Hematopoietic multipotent progenitor cell treated with erythropoietin and hydrocortisone succinate and interleukin-3 and kit ligand, for 6 days (in vitro differentiated cells): ENCODE results near the gene MMAA.
A peak's percentile ranks its signal among the peaks of the same experiment; 100 is the strongest.
"Not testable (repeated sequence)": the region's sequence is repeated elsewhere in the genome, so short reads cannot be mapped to it uniquely, and the experiment has no call there.

Experiments
- DNase-seq: peaks from one replicate; pipeline ENCODE4 v3.0.0-alpha.2; 2015

The MMAA gene

DNA sequence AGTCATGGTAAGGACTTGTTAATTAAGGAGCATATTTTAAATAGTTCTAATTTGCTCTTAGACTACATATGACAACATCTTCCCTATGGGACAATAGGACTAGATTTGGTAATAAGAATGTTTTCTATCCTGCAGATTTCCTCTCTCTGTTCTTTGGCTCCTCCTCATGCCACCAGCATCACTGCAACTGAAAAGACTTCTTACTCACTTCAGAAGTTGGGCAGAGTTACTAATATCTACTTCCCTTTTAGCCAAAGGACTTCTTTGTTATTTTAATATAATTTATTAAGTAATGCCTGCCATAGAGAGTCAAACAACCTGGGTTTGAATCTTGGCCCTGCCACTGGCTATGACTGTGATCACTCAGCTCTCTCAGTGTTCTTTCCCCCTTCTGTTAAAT lies 16.4 kb downstream of the MMAA start:
- no peak for DNase-seq

DNA sequence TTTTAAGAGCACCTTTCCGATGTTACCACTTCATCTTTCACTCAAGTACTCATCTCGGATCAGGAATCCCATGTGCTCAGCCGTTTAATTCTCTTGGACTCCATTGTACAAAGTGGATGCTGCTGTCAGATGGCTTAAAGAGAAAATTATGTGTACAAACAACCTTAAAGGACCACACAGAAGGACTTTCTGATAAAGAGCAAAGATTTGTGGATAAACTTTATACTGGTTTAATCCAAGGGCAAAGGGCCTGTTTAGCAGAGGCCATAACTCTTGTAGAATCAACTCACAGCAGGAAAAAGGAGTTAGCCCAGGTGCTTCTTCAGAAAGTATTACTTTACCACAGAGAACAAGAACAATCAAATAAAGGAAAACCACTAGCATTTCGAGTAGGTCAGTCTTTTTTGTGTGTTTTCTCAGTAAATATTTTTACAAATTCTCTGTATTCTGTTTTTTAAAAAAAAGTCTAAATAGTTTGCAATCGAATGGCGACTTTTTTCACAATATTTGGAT lies 20.1 kb downstream of the MMAA start:
- DNase-seq, result no peak

DNA sequence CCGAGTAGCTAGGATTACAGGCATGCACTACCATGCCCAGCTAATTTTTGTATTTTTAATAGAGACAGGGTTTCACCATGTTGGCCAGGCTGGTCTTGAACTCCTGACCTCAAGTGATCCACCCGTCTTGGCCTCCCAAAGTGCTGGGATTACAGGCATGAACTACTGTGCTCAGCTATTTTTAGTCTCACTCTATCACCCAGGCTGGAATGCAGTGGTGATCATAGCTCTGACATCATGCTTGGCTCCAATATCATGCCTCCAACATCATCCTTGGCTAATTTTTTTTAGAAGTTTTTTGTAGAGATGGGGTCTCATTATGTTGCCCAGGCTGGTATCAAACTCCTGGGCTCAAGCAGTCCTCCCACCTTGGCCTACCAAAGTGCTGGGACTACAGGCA lies 21.1 kb downstream of the MMAA start:
- not testable (repeated sequence) for DNase-seq

DNA sequence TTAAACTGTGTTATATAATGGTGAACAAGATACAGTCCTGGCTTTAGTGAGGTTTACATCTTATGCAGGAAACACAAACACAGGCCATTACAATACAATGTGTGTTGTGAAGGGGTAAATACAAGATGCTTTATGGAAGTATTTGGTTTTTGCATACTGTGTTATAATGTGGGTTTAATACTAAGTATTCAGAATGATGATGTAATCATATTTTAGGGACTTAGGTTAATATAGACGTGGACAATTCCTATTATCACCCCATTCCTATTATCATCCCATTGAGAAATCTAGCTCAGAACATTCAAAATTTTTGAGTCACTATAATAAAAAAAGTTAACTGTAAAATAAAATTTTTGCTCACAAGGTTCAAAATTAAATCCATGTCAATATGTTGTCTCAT lies 24.1 kb downstream of the MMAA start:
- no peak for DNase-seq

DNA sequence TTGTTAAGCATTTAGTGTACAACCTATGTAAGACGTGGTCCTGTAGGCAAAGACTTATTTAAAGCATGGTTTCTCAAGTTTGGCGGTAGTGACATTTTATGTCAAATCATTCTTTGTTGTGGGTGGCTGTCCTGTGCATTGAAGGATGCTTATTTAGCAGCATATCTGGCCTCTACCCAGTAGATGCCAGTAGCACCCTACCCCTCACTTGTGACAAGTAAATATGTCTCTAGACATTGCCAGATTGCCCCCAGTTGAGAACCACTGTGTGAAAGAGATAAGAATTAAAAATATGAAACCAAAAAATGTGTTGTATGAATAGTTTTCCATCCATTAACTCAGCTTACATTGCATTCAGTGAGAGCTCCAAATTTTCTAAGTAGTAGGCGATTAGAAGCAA lies 25.5 kb downstream of the MMAA start:
- peak; percentile 49 for DNase-seq

DNA sequence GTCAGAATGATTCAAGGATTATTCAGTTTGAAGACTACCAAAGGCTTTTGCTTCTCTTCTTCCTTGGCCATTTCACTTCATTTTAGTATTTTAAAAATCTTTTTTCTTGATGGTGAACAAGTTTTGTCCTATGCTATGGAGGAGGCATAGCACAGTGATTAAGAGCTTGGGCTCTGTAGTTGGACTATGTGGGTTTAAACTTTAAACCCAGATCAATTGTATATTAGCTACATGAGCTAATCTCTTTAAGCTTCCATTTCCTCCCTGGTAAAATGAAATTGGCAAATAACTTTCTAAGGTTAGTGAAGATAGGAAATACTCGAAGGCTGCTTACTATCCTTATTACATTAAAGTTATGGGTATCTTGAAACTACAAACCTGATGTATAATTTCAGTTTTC lies 37.0 kb downstream of the MMAA start:
- no peak for DNase-seq

DNA sequence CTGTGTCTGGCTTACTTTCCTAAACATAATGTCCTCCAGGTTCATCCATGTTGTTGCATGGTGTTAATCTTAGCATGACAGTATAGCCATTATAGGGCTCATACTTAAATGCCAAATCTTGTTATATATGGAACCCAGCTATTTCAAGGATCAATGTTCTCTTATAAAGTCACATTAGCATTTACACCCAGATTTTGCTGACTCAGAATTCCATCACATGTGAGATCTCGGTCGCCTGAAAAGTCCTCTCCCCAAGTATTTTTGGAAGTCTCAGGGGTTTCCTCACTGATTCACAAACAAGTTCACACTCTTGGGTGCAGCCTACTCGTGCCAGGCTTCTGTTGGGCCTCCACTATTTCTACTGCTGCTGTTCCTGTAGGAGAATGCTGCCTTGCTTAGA lies 40.9 kb downstream of the MMAA start:
- no peak for DNase-seq

DNA sequence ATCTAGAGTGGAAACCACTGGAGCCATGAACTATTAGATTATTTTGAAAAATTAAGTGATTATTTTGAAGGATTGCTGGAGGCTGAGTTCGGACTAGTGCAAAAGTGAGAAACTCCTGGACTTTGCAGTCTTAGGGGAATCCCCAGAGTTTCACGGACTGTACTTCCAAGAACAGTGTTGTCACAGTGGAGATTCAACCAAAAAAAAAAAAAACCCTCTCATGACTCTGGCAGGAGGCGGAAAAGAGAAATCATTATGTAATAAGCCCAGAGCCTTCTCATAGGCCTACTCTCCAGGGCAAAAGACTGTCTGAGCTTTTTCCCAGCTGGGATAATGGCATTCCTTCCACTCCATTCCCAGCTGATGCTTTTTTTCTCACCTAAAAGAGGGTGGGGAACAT lies 44.0 kb downstream of the MMAA start:
- DNase-seq, result no peak

DNA sequence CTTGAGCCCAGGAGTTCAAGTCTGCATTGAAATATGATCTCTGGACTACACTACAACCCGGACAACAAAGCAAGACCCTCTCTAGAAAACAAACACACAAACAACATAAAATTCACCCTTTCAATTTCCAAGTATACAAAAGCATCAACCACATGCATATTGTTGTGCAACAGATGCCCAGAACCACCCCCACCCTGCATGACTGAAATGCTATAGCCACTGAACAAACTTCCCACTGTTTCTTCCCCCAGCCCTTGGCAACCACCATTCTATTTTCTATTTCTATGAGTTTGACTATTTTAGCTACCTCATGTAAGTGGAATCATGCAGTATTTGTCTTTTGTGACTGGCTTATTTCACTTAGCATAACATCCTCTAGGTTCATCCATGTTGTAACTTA lies 46.6 kb downstream of the MMAA start:
- DNase-seq, result no peak

DNA sequence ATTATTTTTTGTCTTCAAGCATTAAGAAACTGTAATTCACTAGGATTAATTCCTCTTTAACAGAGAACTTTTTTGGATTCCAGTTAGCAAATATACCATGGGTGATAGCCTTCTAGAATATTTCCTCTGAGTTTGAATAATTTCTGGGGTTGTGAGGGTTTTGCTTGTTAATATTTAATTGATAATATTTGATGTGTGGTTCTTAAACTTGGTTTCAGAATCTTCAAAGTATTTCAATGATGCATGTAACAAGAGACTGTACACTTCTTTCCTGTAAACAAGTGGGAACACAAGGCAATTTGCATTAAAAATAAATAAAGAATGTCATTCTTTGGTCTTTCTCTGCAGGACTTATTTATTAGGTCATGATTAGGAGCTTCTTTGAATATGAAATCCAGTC lies 51.2 kb downstream of the MMAA start:
- no peak for DNase-seq

DNA sequence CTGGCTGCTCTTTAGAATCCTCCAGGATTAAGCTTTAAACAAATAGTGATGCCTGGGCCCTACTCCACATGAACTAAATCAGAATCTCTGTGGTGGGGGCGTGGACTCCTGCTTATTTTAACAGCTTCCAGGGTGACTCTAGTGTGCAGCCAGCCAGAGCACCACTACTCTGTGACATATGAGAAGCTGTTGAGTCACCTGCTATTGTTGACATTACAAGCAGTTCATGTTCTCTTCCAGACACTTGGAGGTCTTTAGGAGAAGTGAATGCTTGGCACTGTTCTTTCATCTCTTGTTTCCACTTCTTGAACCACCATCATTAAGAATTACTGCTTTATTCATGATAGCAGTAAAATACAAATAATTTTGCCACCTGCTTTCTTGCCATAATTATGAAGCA lies 60.3 kb downstream of the MMAA start:
- DNase-seq, result no peak

DNA sequence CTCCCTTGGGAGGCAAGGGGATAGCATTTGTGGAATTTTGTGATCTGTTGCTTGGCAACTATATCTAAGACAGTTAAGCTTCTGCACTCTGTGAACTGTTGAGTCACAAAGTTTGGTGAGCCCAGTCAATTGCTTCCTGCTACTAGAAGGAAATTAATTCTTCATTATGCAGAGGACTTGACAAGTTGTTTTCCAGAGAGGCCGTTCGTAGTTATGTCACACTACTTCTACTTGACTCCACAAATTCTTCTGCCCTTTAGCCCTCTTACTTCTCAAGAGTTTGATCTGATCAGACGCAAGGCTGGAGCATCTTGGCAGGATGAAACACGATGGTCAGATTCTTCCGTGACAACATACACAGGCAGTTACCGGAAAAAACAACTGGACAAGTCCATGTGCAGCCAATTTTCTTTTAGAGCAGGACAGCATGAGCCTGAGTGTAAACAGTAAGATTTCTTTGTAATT lies 60.8 kb downstream of the MMAA start, which contains the start of gene C4orf51:
TSS of gene C4orf51 (plus strand) at position 156 of the 465 bp plus-strand sequence. CDS start at position 214, 58 bp downstream.
- no peak for DNase-seq

DNA sequence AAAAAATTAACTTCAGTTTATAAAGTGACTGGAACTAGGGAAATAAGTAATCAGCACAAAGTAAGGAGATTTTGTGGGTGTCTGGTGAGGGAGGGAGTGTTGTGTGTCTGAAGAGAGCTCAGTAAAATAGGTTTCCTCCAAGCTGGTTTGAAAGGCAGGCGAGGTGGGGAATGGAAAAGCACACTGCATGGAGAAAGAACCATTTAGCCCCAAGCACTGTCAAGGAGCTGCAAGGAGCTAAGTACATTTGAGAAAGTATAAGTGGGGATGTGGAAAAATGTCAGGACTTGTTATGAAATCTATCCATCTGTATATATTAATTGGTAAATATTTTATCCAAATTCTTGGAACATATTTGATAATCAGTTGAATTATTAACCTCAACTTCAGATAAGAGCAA lies 61.7 kb downstream of the MMAA start:
- no peak for DNase-seq

DNA sequence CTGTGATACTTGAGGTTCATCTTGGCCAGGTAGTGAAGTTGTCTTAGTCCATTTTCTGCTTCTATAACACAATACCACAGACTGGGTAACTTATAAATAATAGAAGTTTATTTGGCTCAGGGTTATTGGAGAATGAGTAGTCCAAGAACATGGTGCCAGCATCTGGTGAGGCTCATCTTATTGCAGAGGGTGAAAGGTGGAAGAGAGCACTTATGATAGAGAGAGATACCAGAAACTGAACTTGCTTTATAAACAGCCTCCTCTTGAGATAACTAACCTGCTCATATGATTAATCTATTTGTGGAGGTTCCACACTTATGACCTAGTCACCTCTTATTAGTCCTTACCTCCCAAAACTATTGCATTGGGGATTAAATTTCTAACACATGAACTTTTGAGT lies 62.3 kb downstream of the MMAA start:
- DNase-seq, result no peak

DNA sequence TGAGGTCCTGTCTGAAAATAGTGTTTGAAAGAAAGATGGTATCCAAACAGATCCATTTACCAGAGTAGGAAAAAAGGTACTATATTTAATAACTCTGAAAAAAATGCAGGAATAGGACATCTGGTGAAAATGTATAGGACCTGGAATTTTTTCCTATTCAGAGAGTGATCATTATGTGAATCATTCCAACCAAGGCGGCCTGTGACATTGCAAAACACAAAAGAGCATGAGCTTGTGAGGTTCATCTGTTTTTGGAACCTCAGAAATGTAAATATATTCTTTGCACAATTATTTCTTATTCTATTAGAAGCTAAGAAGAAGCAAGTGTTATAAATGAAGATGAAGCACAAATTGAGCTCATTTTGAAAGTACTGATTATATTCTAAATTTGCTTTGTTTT lies 62.8 kb downstream of the MMAA start:
- DNase-seq, result no peak

DNA sequence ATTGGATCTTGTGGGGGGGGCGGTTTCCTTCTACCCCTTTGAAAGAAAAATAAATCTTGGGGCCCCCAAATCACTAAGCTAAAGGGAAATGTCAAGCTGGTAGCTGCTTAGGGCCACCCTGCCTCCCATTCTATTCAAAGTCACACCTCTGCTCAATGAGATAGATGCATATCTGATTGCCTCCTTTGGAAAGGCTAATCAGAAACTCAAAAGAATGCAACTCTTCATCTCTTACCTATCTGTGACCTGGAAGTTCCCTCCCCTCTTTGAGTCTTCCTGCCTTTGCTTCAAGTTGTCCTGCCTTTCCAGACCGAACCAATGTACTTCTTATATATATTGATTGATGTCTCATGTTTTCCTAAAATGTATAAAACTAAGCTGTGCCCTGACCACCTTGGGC lies 67.8 kb downstream of the MMAA start:
- no peak for DNase-seq

DNA sequence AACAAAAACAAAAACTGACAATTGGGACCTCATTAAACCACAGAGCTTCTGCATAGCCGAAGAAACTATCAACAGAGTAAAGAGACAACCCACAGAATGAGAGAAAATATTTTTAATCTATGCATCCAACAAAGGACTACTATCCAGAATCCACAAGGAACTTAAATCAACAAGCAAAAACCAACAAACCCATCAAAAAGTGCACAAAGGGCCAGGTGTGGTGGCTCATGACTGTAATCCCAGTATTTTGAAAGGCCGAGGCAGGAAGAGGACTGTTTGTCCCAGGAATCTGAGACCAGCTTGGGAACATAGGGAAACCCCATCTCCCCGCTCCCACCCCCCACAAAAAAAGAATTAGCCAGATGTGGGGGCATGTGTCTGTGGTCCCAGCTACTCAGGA lies 71.4 kb downstream of the MMAA start:
- no peak for DNase-seq

DNA sequence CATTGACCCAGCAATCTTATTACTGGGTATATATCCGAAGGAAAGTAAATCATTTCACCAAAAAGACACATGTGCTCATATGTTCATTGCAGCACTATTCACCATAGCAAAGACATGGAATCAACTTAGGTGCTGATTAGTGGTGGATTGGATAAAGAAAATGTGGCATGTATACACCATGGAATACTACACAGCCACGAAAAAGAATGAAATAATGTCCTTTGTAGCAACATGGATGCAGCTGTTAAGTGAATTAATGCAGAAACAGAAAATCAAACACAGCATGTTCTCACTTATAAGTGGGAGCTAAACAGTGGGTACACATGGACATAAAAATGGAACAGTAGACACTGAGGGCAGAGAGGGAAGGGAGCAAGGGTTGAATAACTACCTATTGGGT lies 72.2 kb downstream of the MMAA start:
- not testable (repeated sequence) for DNase-seq

DNA sequence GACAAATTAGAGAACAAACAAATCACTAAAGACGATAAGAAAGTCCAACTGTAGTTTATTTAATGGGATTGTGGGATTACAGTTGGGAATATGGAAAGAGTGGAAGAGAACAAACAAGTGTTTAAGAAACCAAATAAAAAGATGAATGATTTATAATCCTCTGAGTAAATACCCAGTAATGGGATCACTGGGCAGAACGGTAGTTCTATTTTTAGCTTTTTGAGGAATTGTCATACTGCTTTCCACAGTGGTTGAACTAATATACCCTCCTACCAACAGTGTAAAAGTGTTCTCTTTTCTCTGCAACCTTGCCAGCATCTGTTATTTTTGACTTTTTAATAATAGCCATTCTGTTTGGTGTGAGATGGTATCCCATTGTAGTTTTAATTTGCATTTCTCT lies 75.7 kb downstream of the MMAA start:
- DNase-seq, result no peak

DNA sequence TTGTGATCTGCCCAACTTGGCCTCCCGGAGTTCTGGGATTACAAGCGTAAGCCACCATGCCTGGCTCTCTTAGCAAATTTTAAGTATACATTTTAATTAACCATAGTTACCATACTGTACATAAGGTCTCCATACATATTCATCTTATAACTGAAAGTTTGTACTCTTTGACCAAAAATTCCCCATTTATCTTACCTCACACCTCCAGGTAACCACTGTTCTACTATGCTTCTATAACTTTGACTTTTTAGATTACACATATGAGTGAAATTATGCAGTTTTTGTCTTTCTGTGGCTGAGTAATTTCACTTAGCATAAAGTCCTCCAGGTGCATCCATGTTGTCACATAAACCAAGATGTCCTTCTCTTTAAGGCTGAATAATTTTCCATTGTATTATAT lies 78.1 kb downstream of the MMAA start:
- DNase-seq, result no peak

DNA sequence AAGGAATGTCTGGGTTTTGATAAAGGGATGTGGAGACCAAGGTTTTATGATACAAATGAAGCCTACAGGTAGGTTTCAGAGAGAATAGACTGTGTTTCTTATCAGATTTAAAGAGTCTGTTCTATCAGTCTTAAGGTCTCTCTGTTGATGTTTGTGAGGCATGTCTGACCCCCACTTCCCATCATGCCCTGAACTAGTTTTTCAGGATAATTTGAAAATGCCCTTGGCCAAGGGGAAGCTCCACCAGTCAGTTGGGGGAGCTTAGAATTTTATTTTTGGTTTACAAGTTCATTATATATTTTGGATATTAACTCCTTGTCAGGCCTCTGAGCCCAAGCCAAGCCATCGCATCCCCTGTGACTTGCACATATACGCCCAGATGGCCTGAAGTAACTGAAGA lies 79.3 kb downstream of the MMAA start:
- no peak for DNase-seq

DNA sequence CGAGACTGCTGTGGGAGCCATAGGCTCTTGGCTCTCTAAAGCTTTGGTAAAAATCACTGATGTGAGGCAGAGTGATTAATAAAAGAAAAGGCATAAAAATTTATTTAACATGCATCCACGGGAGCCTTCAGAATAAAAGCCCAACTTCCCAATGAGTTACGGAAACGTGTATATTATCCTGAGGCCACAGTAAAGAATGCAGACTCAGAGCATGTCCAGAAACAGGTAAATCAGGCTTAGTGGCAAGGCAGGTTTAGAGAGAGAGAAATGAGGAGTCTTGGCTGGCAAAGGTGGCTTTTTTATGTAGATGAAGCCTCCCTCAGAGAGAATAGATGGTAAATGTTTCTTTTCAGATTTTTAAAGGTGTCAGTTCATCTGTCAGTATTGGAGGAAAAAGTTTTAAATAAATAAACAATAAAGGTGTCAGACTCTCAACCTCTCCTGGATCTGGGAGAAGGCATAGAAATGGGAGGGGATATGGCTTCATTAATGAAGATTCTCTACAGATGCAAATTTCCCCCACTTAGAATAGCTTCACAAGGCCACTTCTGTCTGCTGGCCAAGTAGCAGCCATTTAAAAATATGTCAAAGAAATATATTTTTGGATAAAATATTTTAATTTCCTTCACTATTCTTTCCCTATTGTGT lies 84.8 kb downstream of the MMAA start:
- no peak for DNase-seq

DNA sequence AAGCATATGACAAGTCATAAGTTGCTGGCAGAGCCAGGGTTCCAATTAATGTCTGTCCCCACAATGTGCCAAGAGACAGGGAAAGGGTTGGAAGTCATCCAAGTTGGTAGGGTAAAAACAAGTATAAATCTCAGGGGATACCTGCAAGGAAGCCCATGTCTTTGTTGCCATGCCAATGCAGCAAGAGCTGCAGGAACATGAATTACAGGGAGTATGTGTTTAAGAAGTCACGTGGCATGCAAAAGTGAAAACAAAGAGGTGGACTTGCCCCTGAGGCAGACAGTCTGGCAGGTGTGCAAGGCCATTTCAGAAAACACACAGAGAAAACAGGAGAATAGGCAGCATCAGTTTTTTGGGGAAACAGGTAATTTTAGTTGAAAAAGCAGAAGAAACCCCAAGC lies 90.2 kb downstream of the MMAA start:
- no peak for DNase-seq
